Kasumi-1 (cell line): ENCODE results near the gene RASSF7.

Experiments used
- DNase-seq, 2 experiments: peaks; one replicate each; lab custom pipeline; 2025; lab: John Stamatoyannopoulos, UW

The RASSF7 gene

GRCh38 chr11:532986-533585 lies 27.7 kb upstream of the RASSF7 start:
- DNase-seq: no peak

- no peak for DNase-seq
Measured at GRCh38 chr11:533586-534395, 27.0 kb upstream of the RASSF7 start.

- DNase-seq: peak in 1 of 2 experiments; percentile 53
Measured at GRCh38 chr11:534396-535209, 26.2 kb upstream of the RASSF7 start.

GRCh38 chr11:535210-535518 lies 25.6 kb upstream of the RASSF7 start:
- DNase-seq: no peak

- DNase-seq: peak; percentile 93 to 96
Measured at GRCh38 chr11:535519-536454, 25.0 kb upstream of the RASSF7 start, which contains the start of gene HRAS. Gene HRAS, minus strand, starts transcription at chr11:535576.

- peak; percentile 91 to 95 for DNase-seq
Measured at GRCh38 chr11:536841-537621, 23.7 kb upstream of the RASSF7 start, which contains the start of gene LRRC56. Gene LRRC56, plus strand, starts transcription at chr11:537527. Its CDS starts 3,158 bp downstream, at chr11:540685.

GRCh38 chr11:537622-538430 lies 22.9 kb upstream of the RASSF7 start:
- no peak for DNase-seq

- no peak for DNase-seq
Measured at GRCh38 chr11:538431-539051, 22.2 kb upstream of the RASSF7 start.

- no peak for DNase-seq
Measured at GRCh38 chr11:539971-540481, 20.7 kb upstream of the RASSF7 start.

- DNase-seq: no peak
Measured at GRCh38 chr11:540583-541432, 20.0 kb upstream of the RASSF7 start.

- no peak for DNase-seq
Measured at GRCh38 chr11:541433-541885, 19.3 kb upstream of the RASSF7 start.

- DNase-seq: no peak
Measured at GRCh38 chr11:544817-545166, 16.0 kb upstream of the RASSF7 start.

- DNase-seq: no peak
Measured at GRCh38 chr11:545171-545570, 15.6 kb upstream of the RASSF7 start.

- DNase-seq: no peak
Measured at GRCh38 chr11:548700-549603, 11.8 kb upstream of the RASSF7 start.

GRCh38 chr11:550021-550745 lies 10.6 kb upstream of the RASSF7 start:
- DNase-seq: no peak

- no peak for DNase-seq
Measured at GRCh38 chr11:550746-551085, 10.1 kb upstream of the RASSF7 start.

GRCh38 chr11:551131-551530 lies 9.6 kb upstream of the RASSF7 start:
- DNase-seq: no peak
